ENCODE results near the gene NDUFB2.
"Not testable (repeated sequence)": the region's sequence is repeated elsewhere in the genome, so short reads cannot be mapped to it uniquely, and the experiment has no call there.

Gene NDUFB2

GRCh38 chr7:140674356-140674800 lies 22.1 kb upstream of the NDUFB2 start:
- no peak overlapping the region for H3K4me3 ChIP-seq (ENCODE audit: low read depth, low read length)

GRCh38 chr7:140674899-140675701 lies 21.4 kb upstream of the NDUFB2 start:
- no peak overlapping the region for H3K9ac ChIP-seq (ENCODE audit: low read depth, low read length)
- H3K27me3 ChIP-seq (ENCODE audit: control insufficient read depth, insufficient read depth, low read length) = peaks cover 4% of the 10 kb centered on the region
- peaks cover 2% of the 10 kb centered on the region for H3K4me1 ChIP-seq (ENCODE audit: control insufficient read depth, insufficient read depth, low read length)
- peaks cover 6% of the 10 kb centered on the region for H3K36me3 ChIP-seq (ENCODE audit: control insufficient read depth, insufficient read depth, low read length)
- no peak overlapping the region for H3K4me3 ChIP-seq (ENCODE audit: low read depth, low read length)
- H3K9me3 ChIP-seq (ENCODE audit: control insufficient read depth, insufficient read depth, low read length) = no peaks in the 10 kb centered on the region

More at GRCh38 chr7:140674356-140674800, 22.1 kb upstream of the NDUFB2 start:
- Histone ChIP-seq H3K9me3 (ENCODE audit: control insufficient read depth, insufficient read depth, low read length) (no peaks in the 10 kb centered on the region), H3K4me1 (ENCODE audit: control insufficient read depth, insufficient read depth, low read length) (peaks cover 2% of the 10 kb centered on the region), H3K36me3 (ENCODE audit: control insufficient read depth, insufficient read depth, low read length) (peaks cover 6% of the 10 kb centered on the region), H3K27me3 (ENCODE audit: control insufficient read depth, insufficient read depth, low read length) (peaks cover 4% of the 10 kb centered on the region), H3K9ac (ENCODE audit: low read depth, low read length) (no peak overlapping the region)

GRCh38 chr7:140675726-140676125 lies 20.8 kb upstream of the NDUFB2 start:
- H3K9ac ChIP-seq (ENCODE audit: low read depth, low read length) = no peak overlapping the region
- H3K27me3 ChIP-seq (ENCODE audit: control insufficient read depth, insufficient read depth, low read length) = peaks cover 4% of the 10 kb centered on the region
- no peak overlapping the region for H3K4me3 ChIP-seq (ENCODE audit: low read depth, low read length)
- peaks cover 6% of the 10 kb centered on the region for H3K36me3 ChIP-seq (ENCODE audit: control insufficient read depth, insufficient read depth, low read length)
- no peaks in the 10 kb centered on the region for H3K9me3 ChIP-seq (ENCODE audit: control insufficient read depth, insufficient read depth, low read length)
- peaks cover 2% of the 10 kb centered on the region for H3K4me1 ChIP-seq (ENCODE audit: control insufficient read depth, insufficient read depth, low read length)

- Histone ChIP-seq H3K4me1 (ENCODE audit: control insufficient read depth, insufficient read depth, low read length) (peaks cover 2% of the 10 kb centered on the region), H3K27me3 (ENCODE audit: control insufficient read depth, insufficient read depth, low read length) (peaks cover 4% of the 10 kb centered on the region), H3K9ac (ENCODE audit: low read depth, low read length) (no peak overlapping the region), H3K4me3 (ENCODE audit: low read depth, low read length) (no peak overlapping the region), H3K36me3 (ENCODE audit: control insufficient read depth, insufficient read depth, low read length) (peaks cover 8% of the 10 kb centered on the region), H3K9me3 (ENCODE audit: control insufficient read depth, insufficient read depth, low read length) (no peaks in the 10 kb centered on the region)
Observed at GRCh38 chr7:140676306-140676705, 20.2 kb upstream of the NDUFB2 start.

- not testable (repeated sequence) for H3K27me3 ChIP-seq (ENCODE audit: control insufficient read depth, insufficient read depth, low read length); H3K4me1 ChIP-seq (ENCODE audit: control insufficient read depth, insufficient read depth, low read length); H3K9me3 ChIP-seq (ENCODE audit: control insufficient read depth, insufficient read depth, low read length); H3K36me3 ChIP-seq (ENCODE audit: control insufficient read depth, insufficient read depth, low read length); H3K9ac ChIP-seq (ENCODE audit: low read depth, low read length); H3K4me3 ChIP-seq (ENCODE audit: low read depth, low read length)
Observed at GRCh38 chr7:140676956-140677355, 19.6 kb upstream of the NDUFB2 start.

GRCh38 chr7:140677496-140677895 lies 19.0 kb upstream of the NDUFB2 start:
- Histone ChIP-seq H3K9ac (ENCODE audit: low read depth, low read length) (no peak overlapping the region), H3K36me3 (ENCODE audit: control insufficient read depth, insufficient read depth, low read length) (peaks cover 8% of the 10 kb centered on the region), H3K9me3 (ENCODE audit: control insufficient read depth, insufficient read depth, low read length) (no peaks in the 10 kb centered on the region), H3K4me1 (ENCODE audit: control insufficient read depth, insufficient read depth, low read length) (peaks cover 2% of the 10 kb centered on the region), H3K4me3 (ENCODE audit: low read depth, low read length) (no peak overlapping the region), H3K27me3 (ENCODE audit: control insufficient read depth, insufficient read depth, low read length) (peaks cover 4% of the 10 kb centered on the region)

GRCh38 chr7:140678081-140678815 lies 18.3 kb upstream of the NDUFB2 start:
- Histone ChIP-seq H3K4me3 (ENCODE audit: low read depth, low read length) (no peak overlapping the region), H3K9me3 (ENCODE audit: control insufficient read depth, insufficient read depth, low read length) (no peaks in the 10 kb centered on the region), H3K36me3 (ENCODE audit: control insufficient read depth, insufficient read depth, low read length) (peaks cover 8% of the 10 kb centered on the region), H3K9ac (ENCODE audit: low read depth, low read length) (no peak overlapping the region), H3K27me3 (ENCODE audit: control insufficient read depth, insufficient read depth, low read length) (peaks cover 4% of the 10 kb centered on the region), H3K4me1 (ENCODE audit: control insufficient read depth, insufficient read depth, low read length) (peaks cover 2% of the 10 kb centered on the region)

GRCh38 chr7:140678816-140679130 lies 17.7 kb upstream of the NDUFB2 start:
- Histone ChIP-seq H3K4me1 (ENCODE audit: control insufficient read depth, insufficient read depth, low read length) (peaks cover 2% of the 10 kb centered on the region), H3K9ac (ENCODE audit: low read depth, low read length) (no peak overlapping the region), H3K36me3 (ENCODE audit: control insufficient read depth, insufficient read depth, low read length) (peaks cover 8% of the 10 kb centered on the region), H3K9me3 (ENCODE audit: control insufficient read depth, insufficient read depth, low read length) (no peaks in the 10 kb centered on the region), H3K4me3 (ENCODE audit: low read depth, low read length) (no peak overlapping the region), H3K27me3 (ENCODE audit: control insufficient read depth, insufficient read depth, low read length) (peaks cover 4% of the 10 kb centered on the region)

GRCh38 chr7:140679186-140679585 lies 17.3 kb upstream of the NDUFB2 start:
- H3K4me3 ChIP-seq (ENCODE audit: low read depth, low read length) = no peak overlapping the region
- H3K36me3 ChIP-seq (ENCODE audit: control insufficient read depth, insufficient read depth, low read length) = peaks cover 8% of the 10 kb centered on the region
- H3K9ac ChIP-seq (ENCODE audit: low read depth, low read length) = no peak overlapping the region
- H3K4me1 ChIP-seq (ENCODE audit: control insufficient read depth, insufficient read depth, low read length) = peaks cover 2% of the 10 kb centered on the region
- H3K27me3 ChIP-seq (ENCODE audit: control insufficient read depth, insufficient read depth, low read length) = no peaks in the 10 kb centered on the region
- H3K9me3 ChIP-seq (ENCODE audit: control insufficient read depth, insufficient read depth, low read length) = no peaks in the 10 kb centered on the region

GRCh38 chr7:140680886-140681285 lies 15.6 kb upstream of the NDUFB2 start:
- Histone ChIP-seq H3K9ac (ENCODE audit: low read depth, low read length) (no peak overlapping the region), H3K4me3 (ENCODE audit: low read depth, low read length) (no peak overlapping the region), H3K4me1 (ENCODE audit: control insufficient read depth, insufficient read depth, low read length) (no peaks in the 10 kb centered on the region), H3K27me3 (ENCODE audit: control insufficient read depth, insufficient read depth, low read length) (no peaks in the 10 kb centered on the region), H3K9me3 (ENCODE audit: control insufficient read depth, insufficient read depth, low read length) (no peaks in the 10 kb centered on the region), H3K36me3 (ENCODE audit: control insufficient read depth, insufficient read depth, low read length) (peaks cover 8% of the 10 kb centered on the region)

GRCh38 chr7:140681766-140682165 lies 14.7 kb upstream of the NDUFB2 start:
- no peak overlapping the region for H3K9ac ChIP-seq (ENCODE audit: low read depth, low read length)
- H3K27me3 ChIP-seq (ENCODE audit: control insufficient read depth, insufficient read depth, low read length) = no peaks in the 10 kb centered on the region
- H3K4me3 ChIP-seq (ENCODE audit: low read depth, low read length) = no peak overlapping the region
- no peaks in the 10 kb centered on the region for H3K4me1 ChIP-seq (ENCODE audit: control insufficient read depth, insufficient read depth, low read length)
- H3K36me3 ChIP-seq (ENCODE audit: control insufficient read depth, insufficient read depth, low read length) = peaks cover 8% of the 10 kb centered on the region
- no peaks in the 10 kb centered on the region for H3K9me3 ChIP-seq (ENCODE audit: control insufficient read depth, insufficient read depth, low read length)

- H3K4me3 ChIP-seq (ENCODE audit: low read depth, low read length) = no peak overlapping the region
- H3K9me3 ChIP-seq (ENCODE audit: control insufficient read depth, insufficient read depth, low read length) = no peaks in the 10 kb centered on the region
- peaks cover 5% of the 10 kb centered on the region for H3K36me3 ChIP-seq (ENCODE audit: control insufficient read depth, insufficient read depth, low read length)
Observed at GRCh38 chr7:140683657-140684056, 12.9 kb upstream of the NDUFB2 start.

More at GRCh38 chr7:140683657-140684056, 12.9 kb upstream of the NDUFB2 start:
- Histone ChIP-seq H3K27me3 (ENCODE audit: control insufficient read depth, insufficient read depth, low read length) (no peaks in the 10 kb centered on the region), H3K9ac (ENCODE audit: low read depth, low read length) (no peak overlapping the region), H3K4me1 (ENCODE audit: control insufficient read depth, insufficient read depth, low read length) (no peaks in the 10 kb centered on the region)
